LNCaP clone FGC (cell line): ENCODE results near the gene CTLA4.

Experiments used
- DNase-seq: peaks from one replicate; pipeline ENCODE4 v3.0.0-alpha.2; 2011; ENCODE audit warnings: low read depth
- H3K4me3 ChIP-seq: 2 replicates; pipeline ENCODE4 v1.5.1; 2011; ENCODE audit warnings: mild to moderate bottlenecking, low read depth, low read length, control low read depth
- CTCF ChIP-seq: IDR thresholded peaks from 2 replicates; pipeline ENCODE4 v1.5.1; 2012; ENCODE audit warnings: mild to moderate bottlenecking; ENCODE audit not compliant: control insufficient read depth, insufficient read depth; ENCODE audit errors: extremely low read depth

CTLA4 gene

GRCh38 chr2:203887677-203888076, 20.1 kb downstream of the CTLA4 start:
- no peak for DNase-seq
- no peak for TF ChIP-seq CTCF
- no peak overlapping the region for H3K4me3 ChIP-seq

GRCh38 chr2:203889542-203889941, 22.0 kb downstream of the CTLA4 start:
- no peak overlapping the region for H3K4me3 ChIP-seq
- DNase-seq: no peak
- TF ChIP-seq CTCF: no peak

GRCh38 chr2:203889944-203890343, 22.4 kb downstream of the CTLA4 start:
- DNase-seq: no peak
- H3K4me3 ChIP-seq: no peak overlapping the region
- TF ChIP-seq CTCF: no peak

GRCh38 chr2:203890733-203891132, 23.2 kb downstream of the CTLA4 start:
- no peak overlapping the region for H3K4me3 ChIP-seq
- no peak for DNase-seq
- no peak for TF ChIP-seq CTCF

GRCh38 chr2:203891474-203891873, 23.9 kb downstream of the CTLA4 start:
- no peak overlapping the region for H3K4me3 ChIP-seq
- DNase-seq: no peak
- TF ChIP-seq CTCF: no peak

GRCh38 chr2:203892207-203892606, 24.6 kb downstream of the CTLA4 start:
- no peak overlapping the region for H3K4me3 ChIP-seq
- DNase-seq: no peak

GRCh38 chr2:203893401-203893800, 25.8 kb downstream of the CTLA4 start:
- no peak for DNase-seq

More at GRCh38 chr2:203892207-203892606, 24.6 kb downstream of the CTLA4 start:
- TF ChIP-seq CTCF: no peak

More at GRCh38 chr2:203893401-203893800, 25.8 kb downstream of the CTLA4 start:
- H3K4me3 ChIP-seq: no peak overlapping the region
- no peak for TF ChIP-seq CTCF
